ENCODE measurements around the gene CLCA1.
"Not testable (repeated sequence)": the region's sequence is repeated elsewhere in the genome, so short reads cannot be mapped to it uniquely, and the experiment has no call there.

CLCA1 gene

DNA sequence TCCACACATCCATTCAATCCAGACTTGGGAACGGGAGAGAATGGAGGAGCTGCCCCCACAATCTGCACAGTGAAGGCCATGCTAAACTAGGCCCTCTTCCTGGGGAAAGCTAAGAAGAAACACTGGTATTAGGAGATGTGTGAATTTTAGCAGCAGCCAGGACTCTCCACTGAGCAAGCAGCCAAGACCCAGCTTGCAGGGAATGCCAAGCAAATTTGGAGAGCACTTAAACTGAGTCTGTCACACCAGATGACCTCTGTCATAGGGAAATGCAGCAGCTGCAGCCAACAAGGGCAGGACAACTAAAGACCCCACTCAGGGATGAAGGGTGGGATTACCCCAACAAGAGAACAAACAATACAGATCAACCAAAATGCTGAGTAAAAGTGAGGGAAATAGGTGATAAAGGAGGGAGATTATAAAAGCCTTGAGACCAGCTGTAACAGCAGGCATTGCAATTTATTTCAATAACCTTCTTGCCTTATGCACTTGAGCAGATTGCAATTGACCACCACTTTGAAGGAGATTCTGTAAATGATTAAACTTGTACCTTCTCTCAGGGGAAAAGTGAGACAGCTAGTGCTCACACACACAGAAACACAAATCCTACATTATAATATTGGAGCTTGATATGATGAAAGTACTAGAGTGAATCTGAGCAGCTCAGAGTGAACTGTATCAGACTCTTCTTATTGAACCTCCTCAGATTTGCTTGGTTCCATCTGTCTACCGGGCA is 2.5 kb upstream of the CLCA1 start:
- DNase-seq = no peak

DNA sequence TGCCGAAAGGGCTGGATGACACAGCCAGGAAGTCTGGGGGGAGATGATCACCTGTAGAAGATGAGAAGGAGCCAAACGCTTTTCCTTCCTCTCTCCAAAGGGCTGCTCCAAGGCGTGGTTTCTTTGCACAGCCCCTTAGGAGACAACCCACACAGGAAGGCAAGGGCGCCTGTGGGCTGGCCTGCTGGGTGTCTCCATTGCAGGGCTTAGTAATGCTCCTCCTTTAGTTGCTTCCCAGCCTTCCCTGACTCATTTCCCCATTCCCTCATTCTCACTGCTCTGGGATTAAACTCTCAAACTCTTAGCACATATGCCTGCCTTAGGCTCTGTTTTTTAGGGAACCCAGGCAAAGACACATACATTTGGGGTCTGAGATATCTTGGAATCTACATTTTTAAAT is 1.7 kb upstream of the CLCA1 start:
- no peak for DNase-seq

DNA sequence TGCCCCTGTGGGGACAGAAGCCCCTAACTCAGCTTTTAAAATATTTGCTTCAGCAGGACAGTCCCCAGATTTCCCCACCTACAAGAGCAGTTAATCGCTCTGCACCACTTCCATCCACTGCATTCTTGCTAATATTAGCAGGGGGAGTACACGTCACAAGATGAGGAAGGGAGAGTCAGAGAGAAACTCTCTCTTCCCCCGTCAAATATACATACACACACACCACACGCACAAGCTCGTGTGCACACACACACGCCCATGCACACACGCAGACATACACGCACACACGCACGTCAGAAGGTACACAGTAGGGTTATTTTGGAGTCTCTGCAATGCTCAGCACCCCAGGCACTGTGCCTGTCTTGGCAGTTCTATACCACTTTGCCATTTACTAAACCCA is 2.1 kb downstream of the CLCA1 start:
- no peak for DNase-seq

DNA sequence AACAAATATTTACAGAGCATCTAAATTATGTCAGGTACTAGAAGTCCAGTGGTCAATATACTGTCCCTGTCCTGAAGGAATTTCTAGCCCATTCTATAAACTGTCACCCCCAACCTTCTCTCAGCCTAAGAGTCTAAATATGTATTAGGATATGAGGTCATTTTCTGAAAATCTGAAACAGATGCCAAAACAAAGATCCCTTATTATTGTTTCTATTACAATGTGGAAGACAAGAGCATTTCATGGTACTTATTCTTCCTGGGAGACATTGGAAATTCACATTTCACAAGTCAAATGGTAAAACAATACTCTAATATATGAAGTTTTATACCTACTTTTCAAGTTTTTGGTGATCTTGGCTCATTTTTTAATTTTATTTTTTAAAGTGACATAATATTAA is 2.6 kb downstream of the CLCA1 start:
- DNase-seq = no peak

DNA sequence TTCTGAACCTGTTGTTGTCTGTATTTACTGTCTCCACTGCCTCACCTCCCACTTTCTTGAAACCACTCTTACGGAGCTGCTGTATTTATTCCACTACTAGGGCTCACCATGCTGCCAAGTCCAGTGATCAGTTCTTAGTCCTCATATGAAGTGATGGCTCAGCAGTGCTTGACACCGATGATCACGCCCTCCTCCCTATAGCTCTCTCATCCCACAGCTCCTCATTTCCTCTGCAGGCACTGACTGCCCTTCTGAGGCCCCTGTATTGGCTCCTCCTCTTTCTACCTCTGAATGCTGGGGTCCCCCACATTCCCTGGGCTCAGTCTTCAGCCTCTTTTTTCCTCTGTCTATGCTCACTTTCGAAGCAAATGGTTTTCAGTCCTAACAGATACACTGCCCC is 3.4 kb downstream of the CLCA1 start:
- DNase-seq = no peak

DNA sequence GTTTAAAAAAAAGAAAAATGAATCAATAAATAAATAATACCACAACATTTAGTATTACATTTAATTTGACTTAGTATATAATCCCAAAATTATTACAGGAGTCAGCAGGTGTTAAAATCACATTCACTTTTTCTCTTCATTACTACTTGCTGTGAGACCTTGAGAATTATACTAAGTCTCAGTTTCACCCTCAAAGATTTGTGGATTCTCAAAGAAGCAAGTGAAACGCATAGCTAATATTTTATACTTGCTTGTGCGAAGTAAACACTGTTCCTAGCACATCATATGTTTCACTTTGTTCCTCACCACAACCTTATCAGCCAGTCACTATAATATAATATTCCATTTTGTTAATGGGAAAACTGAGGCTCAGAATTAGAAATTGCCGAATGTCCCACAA is 4.0 kb downstream of the CLCA1 start:
- no peak for DNase-seq

DNA sequence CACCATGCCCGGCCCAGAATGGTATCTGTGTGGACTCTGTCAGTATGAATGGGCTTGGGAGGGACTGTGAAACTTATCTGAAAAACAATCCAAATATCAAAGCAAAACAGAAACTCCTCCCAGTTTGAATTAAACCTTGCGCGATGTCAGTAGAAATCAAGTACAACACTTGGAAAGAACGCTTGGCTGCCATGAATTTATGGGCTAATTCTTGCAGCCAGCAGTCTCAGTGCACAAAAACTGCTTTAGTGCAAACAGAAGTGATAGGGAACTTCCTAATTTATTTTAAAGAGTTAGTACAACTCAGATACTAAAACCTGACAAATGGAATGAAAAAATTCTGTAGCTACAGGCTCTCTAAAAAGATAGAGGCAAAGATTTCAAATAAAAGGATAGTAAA is 8.5 kb downstream of the CLCA1 start:
- no peak for DNase-seq

DNA sequence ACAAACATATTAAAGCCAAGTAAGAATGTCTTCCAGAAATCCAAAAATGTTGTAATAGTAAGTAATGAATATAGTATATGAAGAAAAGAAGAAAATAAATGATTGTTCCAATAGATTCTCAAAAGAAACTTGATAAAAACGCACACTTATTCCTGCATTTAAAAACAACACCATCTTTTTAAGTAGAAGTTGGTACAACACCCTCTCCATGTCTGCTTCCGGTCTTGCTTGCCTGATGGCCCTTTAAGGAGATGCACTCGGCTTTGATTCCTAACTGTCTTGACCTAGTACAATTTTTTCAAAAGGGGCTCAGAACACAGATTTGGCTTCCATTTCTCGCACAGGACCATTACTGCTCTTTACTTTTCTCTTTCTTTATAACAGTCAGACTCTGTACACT is 9.0 kb downstream of the CLCA1 start:
- no peak for DNase-seq

DNA sequence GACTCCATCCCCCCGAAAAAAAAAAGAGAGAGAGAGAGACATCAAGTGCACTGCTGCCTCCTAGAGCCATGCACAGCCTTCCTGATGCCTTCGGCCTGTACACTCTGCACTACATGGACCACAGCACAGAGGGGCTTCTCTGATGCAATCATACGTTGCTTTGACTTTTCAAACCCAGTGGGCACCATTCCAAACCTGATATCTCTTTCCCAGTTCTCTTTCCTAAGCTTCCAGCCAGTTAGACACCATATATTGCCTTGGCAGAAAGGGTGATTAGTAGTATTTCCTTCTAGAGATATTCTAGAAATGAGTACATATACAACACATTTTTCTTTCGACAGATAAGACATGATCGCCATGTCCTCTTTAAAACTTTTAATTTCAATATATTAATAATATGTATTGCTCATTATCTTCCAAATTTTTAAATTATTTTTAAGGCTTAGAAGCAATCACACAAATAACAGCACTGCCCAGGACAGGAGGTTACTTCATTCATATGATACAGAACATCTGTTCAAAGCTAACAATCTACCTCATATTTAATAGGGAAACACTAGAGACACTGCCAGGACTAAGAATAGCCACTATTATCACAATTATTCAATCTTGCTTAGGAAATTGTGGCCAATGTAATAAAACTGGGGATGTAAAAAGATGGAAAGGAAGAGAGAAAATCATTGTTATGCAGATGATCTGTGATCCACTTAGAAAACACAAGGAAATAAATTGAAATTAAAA is 9.9 kb downstream of the CLCA1 start:
- DNase-seq = no peak

DNA sequence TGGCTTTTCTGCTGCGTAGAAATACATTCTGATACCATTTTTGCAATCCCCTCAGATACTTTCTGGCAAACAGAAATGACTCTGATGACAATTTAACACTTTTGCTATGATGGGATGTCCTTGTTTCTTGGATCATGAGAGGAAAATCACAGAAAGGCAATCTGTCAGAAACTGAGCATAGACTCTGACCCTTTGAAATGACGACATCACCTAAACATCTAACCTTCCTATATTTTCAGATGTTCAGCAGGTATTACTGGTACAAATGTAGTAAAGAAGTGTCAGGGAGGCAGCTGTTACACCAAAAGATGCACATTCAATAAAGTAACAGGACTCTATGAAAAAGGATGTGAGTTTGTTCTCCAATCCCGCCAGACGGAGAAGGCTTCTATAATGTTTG is 13.2 kb downstream of the CLCA1 start:
- no peak for DNase-seq

DNA sequence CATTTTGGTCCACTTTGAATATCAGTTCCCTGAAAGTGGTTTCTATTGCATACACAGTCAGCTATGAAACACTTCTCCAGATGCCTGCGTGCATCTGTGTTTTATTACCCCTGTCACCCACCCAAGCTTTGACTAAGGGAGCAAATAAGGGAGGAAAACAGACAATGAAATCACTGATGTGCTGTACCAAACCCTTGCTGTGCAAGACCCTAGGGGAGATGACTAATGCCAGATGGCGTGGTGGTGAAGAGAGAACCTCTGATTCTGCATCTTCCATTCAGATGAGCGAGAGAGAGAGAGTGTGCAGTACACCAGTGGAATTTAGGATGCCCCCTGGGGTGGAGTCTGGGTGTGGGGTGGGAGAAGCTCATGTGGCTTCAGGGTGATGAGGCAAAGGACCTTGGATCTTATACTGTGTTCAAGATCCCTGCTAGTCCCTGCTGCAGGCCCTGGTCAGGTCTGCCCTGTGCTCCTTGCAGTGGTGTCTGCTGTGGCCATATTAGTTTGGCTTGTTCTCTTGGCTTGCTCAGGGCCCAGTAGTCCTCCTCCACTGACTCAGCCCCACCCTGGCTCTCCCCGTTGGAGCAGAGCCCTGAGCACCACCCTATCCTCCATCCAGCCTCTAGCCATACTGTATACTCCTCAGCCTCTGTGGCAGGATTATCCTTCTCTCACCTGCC is 18.5 kb downstream of the CLCA1 start:
- no peak for DNase-seq

DNA sequence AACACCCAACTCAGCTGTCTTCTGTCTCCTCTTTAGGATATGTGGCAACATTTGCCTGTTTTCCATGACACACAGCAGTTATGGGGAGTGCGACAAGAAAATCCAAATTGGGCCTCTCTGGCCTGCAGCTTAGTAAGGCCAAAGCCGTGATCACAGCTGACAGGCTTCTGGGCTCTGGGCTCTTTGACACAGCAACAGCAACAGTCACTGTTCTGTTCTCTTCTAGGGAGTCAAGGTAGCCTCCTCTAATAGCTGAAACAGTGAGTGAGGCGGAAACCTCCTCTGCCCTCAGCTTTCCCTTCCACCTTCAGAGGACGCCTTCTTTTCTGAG is 19.0 kb downstream of the CLCA1 start:
- DNase-seq = no peak

DNA sequence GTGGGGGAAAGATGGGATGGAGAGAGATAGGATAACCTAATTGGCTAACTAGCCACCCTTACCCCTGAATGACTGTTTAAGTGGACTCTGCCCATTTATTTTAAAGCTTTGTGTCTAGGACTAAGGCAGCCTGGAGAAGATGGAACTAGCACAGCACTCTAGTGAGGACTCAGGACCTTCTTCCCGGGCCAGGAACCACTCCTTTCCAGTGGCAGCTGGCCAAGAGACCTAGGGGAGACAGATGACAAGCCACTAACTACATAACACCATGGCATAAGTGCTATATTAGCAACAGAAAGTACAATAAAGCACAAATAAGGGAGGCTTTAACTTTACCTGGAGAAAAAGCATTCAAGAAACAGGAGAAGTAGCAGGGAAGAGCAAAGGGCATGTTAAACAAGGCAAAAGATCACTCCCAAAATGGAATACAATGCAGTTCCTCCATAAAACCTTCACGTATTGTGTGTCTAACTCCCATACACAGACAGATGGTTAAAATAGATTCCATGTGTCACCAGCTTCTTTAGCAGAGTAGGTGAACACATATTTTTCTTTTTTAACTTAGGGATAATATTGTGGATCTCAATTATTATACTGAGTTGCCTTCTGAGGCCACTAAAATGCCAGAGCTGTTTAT is 20.6 kb downstream of the CLCA1 start:
- DNase-seq = no peak

DNA sequence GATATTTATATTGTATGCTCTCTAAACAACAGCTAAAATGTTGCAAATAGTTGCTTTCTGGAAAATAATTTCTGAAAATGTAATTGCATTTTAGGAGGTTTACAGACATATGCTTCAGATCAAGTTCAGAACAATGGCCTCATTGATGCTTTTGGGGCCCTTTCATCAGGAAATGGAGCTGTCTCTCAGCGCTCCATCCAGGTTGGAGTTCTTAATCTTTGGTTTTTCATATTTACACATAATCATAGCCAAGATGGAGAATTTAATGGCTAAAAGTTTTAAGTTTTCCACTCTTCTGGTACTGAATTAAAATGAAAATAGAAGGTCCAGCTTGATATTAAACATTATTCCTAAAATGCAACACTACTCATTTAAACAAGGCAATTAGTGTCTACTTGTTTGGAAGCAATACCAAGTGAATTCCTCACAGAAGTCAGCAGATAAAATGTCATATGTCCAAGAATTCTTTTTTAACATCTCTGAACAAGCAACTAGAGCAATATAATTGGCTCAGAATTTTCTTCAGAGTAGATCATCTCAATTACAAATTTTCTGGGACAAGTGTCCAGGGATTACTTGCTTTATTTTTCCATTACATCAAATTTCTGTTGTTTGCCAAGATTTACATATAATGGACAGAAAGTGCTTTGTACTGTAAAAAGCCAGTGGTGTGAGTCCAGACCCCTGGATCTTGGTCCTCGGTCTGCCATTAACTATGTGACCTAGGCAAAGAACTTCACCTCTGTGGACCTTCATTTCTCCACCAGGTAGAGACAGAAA is 22.6 kb downstream of the CLCA1 start:
- no peak for DNase-seq

DNA sequence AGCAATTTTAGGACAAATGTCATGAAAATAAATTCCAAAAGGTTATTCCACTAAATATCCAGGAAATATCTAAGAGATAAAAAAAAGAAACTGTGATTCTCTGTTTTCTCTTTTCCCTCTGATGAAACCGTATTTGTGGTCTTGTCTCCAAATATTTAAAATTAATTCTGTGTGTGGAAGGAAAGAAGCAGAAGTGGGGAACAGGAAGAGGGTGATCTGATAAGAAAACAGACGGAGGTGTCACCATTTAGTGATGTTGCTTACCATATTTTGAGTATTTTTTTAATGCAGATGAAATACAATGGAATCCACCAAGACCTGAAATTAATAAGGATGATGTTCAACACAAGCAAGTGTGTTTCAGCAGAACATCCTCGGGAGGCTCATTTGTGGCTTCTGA is 29.6 kb downstream of the CLCA1 start:
- DNase-seq = no peak

DNA sequence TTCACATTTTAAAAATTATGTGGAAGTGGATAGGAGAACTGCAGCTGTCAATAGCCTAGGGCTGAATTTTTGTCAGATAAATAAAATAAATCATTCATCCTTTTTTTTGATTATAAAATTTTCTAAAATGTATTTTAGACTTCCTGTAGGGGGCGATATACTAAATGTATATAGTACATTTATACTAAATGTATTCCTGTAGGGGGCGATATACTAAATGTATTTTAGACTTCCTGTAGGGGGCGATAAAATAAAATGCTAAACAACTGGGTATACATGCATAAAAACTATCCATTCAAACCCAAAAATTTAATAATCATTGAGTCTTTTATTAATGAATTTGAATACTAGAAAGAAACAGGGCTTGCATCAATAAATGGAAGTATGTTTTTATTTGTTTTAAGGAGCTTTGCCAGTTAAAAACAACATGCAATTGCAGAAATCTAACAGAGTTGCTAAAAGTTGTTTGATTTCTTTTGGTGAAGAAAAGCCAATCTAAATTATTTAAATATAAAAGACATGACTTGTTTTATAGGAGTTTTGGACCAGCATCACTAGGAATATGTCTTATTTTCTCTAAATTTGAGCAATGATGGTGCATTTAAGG is 31.4 kb downstream of the CLCA1 start:
- DNase-seq = peak; percentile 10

DNA sequence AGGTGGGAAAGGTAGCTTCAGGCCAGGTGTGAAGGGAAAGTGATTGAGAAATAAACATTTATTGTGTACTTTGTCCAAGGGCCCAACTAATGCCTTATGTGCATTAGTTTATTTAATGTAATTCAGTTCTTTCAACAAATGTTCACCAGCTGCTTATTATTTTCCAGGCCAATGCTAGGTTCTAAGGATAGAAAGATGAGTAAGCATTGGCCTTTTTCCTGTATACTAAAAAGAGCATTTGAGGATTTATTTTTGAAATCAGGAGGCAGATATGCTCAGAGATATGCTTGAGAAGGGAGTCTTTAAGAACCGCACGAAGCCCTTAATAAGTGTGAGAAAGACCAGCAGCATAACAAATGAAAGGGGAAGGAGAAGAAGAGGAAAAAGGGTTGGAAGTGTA is 32.0 kb downstream of the CLCA1 start:
- DNase-seq = no peak

DNA sequence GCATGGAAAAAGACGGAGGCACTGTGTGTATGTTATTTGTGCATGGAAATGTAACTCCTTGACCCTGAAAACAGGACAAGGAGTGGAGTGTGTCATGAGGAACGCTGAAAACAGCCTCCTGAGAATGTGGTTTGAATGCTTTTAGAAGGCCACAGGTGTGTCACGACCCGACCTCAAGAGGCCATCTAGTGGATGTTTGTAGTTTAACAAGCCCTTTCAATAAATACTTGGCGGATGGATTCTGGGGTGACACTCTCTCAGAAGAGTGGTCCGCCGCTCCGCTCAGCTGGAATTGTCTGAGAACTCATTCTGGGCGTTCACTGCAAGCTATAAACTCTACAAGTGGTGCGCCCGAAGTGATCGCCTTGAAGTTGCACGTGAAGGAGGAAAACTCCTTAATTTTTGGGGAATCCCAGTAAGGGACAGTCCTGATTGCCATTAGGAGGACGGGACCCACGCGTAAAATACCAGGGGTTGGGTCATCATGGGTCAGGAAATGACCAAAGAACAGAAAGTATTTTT is 33.5 kb downstream of the CLCA1 start:
- not testable (repeated sequence) for DNase-seq

DNA sequence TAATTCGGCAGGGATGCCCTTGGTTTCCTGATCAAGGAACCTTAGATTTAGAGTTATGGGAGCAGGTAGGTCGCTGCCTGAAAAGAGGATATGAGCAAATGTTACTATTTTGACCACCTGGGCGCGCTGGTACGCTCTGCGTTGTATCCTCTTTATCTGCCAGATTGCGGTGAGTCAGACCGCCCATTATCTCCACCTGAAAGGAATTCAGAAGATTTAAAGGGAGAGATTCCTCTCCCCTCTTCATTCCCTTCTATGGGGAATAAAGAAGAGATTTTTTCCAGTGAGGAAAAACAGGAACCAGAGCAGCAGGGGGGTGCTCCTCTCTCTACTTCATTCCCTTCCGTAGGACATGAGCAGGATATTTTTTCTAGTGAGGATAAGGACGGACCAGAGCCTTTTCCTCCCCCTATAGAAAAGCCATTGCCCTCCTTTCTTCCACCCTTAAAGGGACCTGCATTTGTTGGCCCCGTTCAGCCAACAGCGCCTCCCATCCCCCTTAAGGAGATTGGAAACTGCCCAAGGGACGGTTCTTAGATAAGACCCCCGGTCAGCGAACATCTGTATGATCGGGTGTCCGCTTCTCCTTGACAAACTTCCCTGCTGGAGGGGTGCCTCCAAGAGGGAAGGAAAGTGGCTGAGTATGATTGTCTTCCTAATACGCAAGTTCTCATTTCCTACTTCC is 34.1 kb downstream of the CLCA1 start:
- DNase-seq = no peak

DNA sequence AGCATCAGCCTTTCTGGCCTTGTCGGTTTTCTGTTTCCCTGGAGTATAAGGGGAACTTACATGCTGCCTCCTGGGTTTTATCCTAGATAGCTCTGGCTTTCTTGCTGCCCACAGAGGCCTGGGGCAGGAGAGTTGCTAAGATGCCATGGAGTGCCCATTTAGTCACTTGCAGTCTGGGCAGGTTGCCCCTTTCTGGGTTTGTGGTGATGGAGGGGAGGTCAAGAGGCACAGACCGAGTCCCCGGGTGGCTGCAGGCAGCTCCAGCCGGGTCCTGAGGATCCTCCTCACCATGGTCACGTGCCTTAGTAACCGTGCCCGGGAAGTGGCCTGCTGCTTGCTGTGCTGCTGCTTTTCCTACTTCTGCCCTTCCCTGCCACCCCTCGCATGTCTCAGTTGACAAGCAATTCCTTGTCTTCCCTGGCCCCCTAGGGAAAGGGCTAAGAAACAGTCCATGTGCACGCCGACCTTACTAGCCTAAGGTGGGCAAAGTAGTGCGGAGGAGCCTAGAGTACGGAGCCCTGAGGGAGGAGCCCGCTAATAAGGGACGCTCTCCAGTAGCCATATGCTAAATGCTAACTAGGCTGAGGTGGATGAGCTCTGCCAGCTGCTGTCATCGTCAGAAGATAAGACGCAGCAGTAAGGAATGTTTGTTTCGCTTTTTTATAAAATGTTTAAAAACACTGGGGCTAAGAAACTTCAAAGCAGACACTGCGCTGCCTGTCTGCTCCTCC is 34.8 kb downstream of the CLCA1 start:
- no peak for DNase-seq

DNA sequence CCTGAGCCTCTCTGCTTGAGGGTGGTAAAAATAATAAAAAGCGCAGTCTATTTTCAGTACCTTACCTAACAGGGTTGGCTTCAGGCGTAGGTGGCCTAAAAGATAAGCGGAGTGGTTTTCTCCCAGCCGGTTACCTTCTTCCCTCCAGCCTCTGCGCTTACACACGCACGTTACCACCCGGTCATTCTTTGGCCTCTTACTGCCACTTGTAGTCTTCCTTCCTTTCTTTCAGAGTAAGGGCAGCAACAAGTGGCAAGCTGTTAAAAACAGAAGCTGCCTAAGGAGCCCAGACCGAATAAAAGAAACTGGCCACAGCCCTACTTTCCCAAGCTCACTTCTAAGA is 35.4 kb downstream of the CLCA1 start:
- DNase-seq = no peak
